Kasumi-1 (cell line): ENCODE data around the gene SLC7A6OS.

Experiments
- DNase-seq, 2 experiments: peaks; one replicate each; lab custom pipeline; 2025; lab: John Stamatoyannopoulos, UW

Gene SLC7A6OS

DNA sequence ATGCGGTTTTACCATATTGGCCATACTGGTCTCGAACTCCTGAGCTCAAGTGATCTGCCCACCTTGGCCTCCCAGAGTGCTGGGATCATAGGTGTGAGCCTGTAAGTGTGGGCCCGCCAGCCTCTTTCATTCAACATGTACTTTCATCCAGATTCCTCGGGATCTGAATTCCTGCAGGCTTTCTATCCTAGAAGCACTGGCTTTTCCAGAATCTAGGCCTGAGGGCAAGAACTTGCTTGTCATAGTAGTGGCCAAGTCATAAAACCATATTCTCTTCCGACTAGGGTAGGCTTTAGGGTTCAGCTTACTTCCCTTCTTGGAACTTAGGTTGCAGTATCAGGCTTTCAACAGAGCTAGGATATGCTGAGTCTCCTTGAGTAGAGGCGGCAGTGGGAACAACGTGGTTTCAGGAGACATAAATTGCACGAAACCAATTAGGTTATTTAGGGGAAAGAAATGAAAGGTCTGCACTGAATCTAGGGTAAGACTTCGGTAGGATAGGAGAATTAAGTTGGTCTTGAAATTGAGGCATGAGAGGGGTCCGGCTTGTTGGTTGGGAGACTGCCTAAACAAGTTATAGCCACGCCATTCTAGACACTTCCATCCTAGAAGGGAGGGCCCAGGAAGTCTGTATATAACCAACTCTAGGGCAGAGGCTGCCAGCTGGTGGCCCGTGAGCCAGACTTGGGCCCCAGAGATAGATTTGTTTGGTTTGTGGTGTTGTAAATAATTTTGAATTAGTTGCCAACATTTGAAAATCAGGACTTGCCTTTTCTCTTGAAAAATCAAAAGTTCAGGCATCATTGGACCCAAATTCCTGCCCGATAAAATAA is 30.8 kb downstream of the SLC7A6OS start:
- DNase-seq: no peak

GRCh38 chr16:68276223-68276622 is 34.5 kb downstream of the SLC7A6OS start:
- no peak for DNase-seq

GRCh38 chr16:68275611-68276191 is 35.0 kb downstream of the SLC7A6OS start:
- DNase-seq: peak; percentile 16 to 29

GRCh38 chr16:68274441-68274840 is 36.3 kb downstream of the SLC7A6OS start:
- DNase-seq: no peak

GRCh38 chr16:68273896-68274295 is 36.9 kb downstream of the SLC7A6OS start:
- no peak for DNase-seq

GRCh38 chr16:68273459-68273858 is 37.3 kb downstream of the SLC7A6OS start:
- DNase-seq: no peak

- DNase-seq: no peak
These were observed 38.1 kb downstream of the SLC7A6OS start for GRCh38 chr16:68272507-68273209.

- no peak for DNase-seq
These were observed 40.4 kb downstream of the SLC7A6OS start for GRCh38 chr16:68270353-68270752.

GRCh38 chr16:68269793-68270192 is 41.0 kb downstream of the SLC7A6OS start:
- DNase-seq: no peak

- no peak for DNase-seq
These were observed 42.9 kb downstream of the SLC7A6OS start for GRCh38 chr16:68267612-68268405.

DNA sequence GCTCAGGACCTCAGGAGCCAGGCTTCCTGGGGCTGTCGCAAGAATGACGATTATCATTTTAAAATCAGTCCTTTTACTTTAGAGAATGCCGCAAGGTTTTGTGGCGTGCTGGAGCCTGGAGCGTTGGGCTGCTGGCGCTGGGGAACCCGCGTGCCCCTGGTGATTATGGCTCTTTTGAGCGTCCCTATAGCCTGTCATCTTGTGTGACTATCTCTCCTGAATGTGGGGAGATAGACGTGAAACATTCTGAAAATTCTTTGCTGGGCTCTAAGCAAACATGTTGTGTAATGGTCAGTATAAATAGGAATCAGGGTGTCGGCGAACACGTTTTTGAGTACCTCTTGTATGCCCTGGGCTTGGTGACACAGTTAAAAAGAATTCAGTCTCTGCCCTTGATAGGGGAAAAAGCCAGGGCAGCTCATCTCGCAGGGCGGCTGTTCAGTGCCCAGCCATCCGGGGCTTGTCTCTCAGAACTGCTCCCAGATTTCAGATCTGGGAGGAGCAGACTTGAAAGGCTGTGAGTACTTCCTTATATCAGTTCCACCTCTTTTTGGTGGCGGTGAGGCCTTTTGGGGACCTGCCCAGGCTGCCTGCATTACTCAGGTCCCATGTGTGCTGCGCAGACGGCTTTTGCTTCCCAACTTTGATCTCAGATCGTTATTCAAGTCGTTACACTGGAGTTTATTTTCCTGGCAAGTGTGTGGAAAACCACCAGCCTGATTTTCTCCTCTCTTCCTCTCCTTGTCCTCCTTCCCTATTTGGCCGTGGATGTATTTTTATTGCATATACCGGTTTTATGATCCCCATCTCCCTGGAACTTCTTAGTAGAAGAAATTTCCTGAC is 45.4 kb downstream of the SLC7A6OS start:
- DNase-seq: peak; percentile 82 to 86

DNA sequence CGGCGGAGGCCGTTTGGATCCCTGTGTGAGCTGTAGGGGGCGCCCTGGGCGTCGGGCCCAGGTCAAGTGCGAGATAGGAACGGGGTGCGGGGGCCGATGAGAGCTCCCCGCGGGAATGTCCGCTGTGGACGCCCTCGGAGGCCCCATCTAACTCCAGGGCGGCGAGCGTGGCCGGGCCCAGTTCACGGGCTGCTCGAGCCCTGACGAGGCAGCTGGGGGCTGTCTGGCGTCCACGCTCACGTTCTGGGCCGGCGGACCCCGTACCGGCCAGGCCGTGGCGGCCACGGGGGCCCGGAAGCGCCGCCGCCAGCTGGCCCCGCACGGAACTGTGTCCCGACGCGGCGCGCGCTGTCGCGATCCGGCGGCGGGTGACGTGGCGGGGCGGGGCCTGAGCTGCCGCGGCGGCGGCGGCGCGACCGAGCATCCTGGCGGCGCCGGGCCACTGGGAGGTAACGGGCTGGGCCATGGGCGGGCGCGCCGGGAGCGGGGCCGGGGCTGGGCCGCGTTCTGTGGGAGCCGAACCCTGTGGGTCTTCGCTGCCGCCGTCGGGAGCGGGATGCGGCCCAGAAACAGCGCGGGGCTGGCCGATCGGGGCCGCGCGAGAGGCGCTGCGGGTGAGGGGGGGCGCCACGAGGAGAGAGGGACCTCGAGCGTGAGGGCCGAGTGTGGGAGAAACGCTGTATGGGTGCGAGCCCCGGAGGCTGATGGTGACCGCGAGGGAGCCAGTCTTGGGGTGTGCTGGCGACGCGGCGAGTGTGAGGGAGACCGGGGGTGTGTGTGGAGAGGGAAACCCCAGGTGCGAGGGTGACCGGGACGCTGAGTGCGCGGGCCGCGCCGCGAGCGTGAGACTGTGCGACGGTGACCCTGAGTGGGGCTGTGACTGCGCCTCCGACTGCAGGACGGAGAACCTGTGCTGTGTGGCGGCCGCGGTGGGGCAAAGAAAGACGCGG is 46.3 kb downstream of the SLC7A6OS start, which contains the start of gene SLC7A6:
SLC7A6 (plus strand) TSS at position 399 of the 950 bp plus-strand sequence. CDS start 10,201 bp downstream, outside the sequence.
- DNase-seq: peak; percentile 72 to 77

- DNase-seq: no peak
These were observed 47.1 kb downstream of the SLC7A6OS start for GRCh38 chr16:68263559-68264127.

DNA sequence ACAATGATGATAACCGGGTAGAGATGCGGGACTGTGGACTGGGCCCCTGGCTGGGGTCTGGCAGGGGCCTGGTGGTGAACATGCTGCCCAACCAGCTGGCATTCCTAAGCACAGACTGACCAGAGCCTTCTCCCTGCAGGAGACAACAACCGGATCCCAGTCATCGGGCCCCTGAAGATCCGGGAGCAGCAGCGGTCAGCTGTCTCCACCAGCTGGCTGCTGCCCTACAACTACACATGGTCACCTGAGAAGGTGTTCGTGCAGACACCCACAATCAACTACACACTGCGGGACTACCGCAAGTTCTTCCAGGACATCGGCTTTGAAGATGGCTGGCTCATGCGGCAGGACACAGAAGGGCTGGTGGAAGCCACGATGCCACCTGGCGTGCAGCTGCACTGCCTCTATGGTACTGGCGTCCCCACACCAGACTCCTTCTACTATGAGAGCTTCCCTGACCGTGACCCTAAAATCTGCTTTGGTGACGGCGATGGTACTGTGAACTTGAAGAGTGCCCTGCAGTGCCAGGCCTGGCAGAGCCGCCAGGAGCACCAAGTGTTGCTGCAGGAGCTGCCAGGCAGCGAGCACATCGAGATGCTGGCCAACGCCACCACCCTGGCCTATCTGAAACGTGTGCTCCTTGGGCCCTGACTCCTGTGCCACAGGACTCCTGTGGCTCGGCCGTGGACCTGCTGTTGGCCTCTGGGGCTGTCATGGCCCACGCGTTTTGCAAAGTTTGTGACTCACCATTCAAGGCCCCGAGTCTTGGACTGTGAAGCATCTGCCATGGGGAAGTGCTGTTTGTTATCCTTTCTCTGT is 51.5 kb downstream of the SLC7A6OS start:
- no peak for DNase-seq

GRCh38 chr16:68257906-68258800 is 52.6 kb downstream of the SLC7A6OS start:
- no peak for DNase-seq

DNA sequence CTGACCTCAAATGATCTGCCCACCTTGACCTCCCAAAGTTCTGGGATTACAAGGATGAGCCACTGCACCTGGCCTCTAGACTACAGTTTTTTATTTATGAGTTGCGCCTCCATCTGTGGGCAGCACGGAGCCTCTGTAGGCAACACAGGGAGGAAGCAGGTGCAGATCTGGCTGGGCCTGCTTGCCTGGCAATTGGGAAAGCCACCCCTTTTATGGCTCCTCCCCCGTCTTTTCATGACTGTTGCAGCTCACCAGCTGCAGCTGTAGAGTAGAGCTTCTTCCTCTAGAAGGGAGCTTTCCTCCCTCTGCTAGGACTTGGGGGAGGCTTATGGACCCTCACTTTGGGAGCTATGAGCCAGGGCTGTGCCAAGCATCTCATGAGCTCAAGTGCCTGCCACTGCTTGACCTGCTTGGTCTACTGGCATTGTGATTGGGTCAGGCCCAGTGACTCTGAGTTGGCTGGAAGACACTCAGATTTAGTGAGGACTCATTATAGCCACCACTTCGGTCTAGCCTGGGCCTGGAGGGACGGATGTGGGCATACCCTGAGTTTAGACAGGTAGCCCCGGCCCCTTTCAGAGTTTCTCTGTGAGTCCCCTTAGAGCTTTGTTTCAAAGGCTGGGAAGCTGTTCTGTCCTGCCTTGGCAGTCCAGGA is 53.4 kb downstream of the SLC7A6OS start:
- peak; percentile 94 for DNase-seq

- DNase-seq: no peak
These were observed 55.0 kb downstream of the SLC7A6OS start for GRCh38 chr16:68255712-68256111.
